Gastrocnemius medialis (tissue), 4 donors: Measurements from ENCODE around the gene PAQR6. TPM values are rescaled to one million over a fixed set of nuclear protein-coding genes. Genes with fewer than 3 reads are reported as not detected.

Experiments used
- ATAC-seq, 2 donors: fragments of 150-250 bp; one replicate each; pipeline ENCODE4 v1.9.1; 2016
- DNase-seq, 2 donors: peaks; one replicate each; pipeline ENCODE4 v3.0.0-alpha.2; 2019
- H3K27ac ChIP-seq, 4 donors: fragments of 200-600 bp; sonication (generic); 1 replicate in 1 of 4; 2 replicates in 3 of 4; pipeline ENCODE4 v1.5.1; 2016 to 2018; ENCODE audit warnings: mild to moderate bottlenecking in 2 of 4, moderate library complexity in 1 of 4
- H3K27me3 ChIP-seq, 3 donors: fragments of 200-600 bp; sonication (generic) in 2 of 3; 1 replicate in 1 of 3; 2 replicates in 2 of 3; pipeline versions ENCODE4 v1.5.1 to v1.6.0; 2016 to 2019; ENCODE audit warnings: mild to moderate bottlenecking in 1 of 3, moderate library complexity in 1 of 3
- H3K36me3 ChIP-seq, 2 donors: fragments of 200-600 bp; sonication (generic) in 1 of 2; one replicate each; pipeline ENCODE4 v1.5.1; 2017 to 2018
- H3K4me1 ChIP-seq, 2 donors: fragments of 200-600 bp; sonication (generic) in 1 of 2; one replicate each; pipeline ENCODE4 v1.5.1; 2016 to 2017; ENCODE audit warnings: mild to moderate bottlenecking in 2 of 2
- H3K4me3 ChIP-seq, 4 donors: fragments of 200-600 bp; sonication (generic) in 3 of 4; 1 replicate in 1 of 4; 2 replicates in 3 of 4; pipeline ENCODE4 v1.5.1; 2016 to 2019; ENCODE audit warnings: mild to moderate bottlenecking in 2 of 4
- H3K9me3 ChIP-seq, 3 donors: fragments of 200-600 bp; sonication (generic) in 2 of 3; 1 replicate in 1 of 3; 2 replicates in 2 of 3; pipeline ENCODE4 v1.5.1; 2016 to 2019
- POLR2A ChIP-seq, 2 donors: fragments of 450-650 bp; IDR thresholded peaks; one replicate each; pipeline ENCODE4 v1.6.1; 2017; ENCODE audit warnings: antibody characterized with exemption in 2 of 2, mild to moderate bottlenecking in 2 of 2, moderate library complexity in 2 of 2
- in situ Hi-C, 4 donors: fragments of 200-750 bp; cut with MboI; loops; one replicate each; pipeline versions ENCODE4 v1.15.0 to v1.8.0; 2017; ENCODE audit warnings: low sequenced_read_pairs in 4 of 4
- intact Hi-C: fragments of 100-400 bp; cut with DNase I; formaldehyde crosslinking; loops from one replicate; pipeline ENCODE4 v1.15.1; 2023; ENCODE audit warnings: low total_unique reads
- total RNA-seq, 4 donors: library from RNA; depleted of rRNA; stranded (reverse); fragments of >200 nt; gene quantifications; one replicate each; pipeline versions ENCODE4 v1.1.0 to v1.2.3, GENCODE V29; 2016
- TF ChIP-seq, protein P1 (sequence below), 5 experiments: fragments of 450-650 bp in 3 of 5; fragments of 200-600 bp in 2 of 5; sonication (generic) in 2 of 5; IDR thresholded peaks in 4 of 5; conservative IDR thresholded peaks in 1 of 5; 1 replicate in 4 of 5; 2 replicates in 1 of 5; pipeline ENCODE4 v1.5.1; 2016 to 2019; ENCODE audit warnings: antibody characterized with exemption in 5 of 5, mild to moderate bottlenecking in 3 of 5, moderate library complexity in 3 of 5

Gene PAQR6
- total RNA-seq, 4 donors from 2014 or later, result 0.16 to 0.46 TPM; not detected in 2

DNA sequence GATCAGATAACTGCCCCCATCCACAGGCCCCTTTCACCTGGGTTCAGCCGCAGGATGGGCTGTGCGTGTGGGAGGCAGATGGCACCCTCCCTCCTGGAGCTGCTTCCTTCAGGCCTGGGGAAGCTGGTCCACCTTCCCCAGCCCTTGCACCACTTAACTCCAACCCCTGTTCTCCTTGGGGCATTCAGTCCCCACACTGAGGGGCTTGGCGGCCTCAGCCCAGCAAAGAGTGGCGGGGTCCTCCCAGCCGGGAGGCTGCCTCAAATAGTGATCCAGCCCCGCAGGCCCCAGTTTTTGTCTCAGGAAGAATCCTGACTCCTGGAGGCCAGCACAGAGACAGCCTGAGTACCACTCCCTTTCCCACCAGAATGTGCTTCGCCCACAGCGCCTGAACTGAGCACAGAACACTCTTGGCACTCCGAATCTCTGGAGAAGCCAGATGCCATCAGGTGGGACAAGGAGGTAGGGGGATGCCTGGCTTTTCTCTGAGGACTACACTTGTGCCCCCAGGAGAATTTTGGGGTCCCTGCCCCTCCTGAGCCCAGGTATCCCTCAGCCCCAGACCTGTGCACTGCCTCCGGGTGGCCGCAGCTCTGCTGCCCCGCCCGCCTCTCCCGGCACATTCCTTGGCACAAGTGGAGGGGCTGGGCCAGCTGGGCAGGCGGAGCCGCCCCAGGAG, 936 bp downstream of the PAQR6 start:
- DNase-seq (peak in 1 of 2 donors; percentile 35), ATAC-seq (peak in 1 of 2 donors; percentile 19)
- no peak overlapping the region for H3K4me3 ChIP-seq
- TF ChIP-seq POLR2A (IDR thresholded peaks at IDR 0.05), result no peak
- TF ChIP-seq, protein P1, sequence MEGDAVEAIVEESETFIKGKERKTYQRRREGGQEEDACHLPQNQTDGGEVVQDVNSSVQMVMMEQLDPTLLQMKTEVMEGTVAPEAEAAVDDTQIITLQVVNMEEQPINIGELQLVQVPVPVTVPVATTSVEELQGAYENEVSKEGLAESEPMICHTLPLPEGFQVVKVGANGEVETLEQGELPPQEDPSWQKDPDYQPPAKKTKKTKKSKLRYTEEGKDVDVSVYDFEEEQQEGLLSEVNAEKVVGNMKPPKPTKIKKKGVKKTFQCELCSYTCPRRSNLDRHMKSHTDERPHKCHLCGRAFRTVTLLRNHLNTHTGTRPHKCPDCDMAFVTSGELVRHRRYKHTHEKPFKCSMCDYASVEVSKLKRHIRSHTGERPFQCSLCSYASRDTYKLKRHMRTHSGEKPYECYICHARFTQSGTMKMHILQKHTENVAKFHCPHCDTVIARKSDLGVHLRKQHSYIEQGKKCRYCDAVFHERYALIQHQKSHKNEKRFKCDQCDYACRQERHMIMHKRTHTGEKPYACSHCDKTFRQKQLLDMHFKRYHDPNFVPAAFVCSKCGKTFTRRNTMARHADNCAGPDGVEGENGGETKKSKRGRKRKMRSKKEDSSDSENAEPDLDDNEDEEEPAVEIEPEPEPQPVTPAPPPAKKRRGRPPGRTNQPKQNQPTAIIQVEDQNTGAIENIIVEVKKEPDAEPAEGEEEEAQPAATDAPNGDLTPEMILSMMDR (IDR thresholded peaks at IDR 0.05 in 4 of 5, conservative IDR thresholded peaks at IDR 0.05 in 1 of 5), result no peak
- peaks cover 7 to 10% of the 10 kb centered on the region in 2 donors for H3K4me1 ChIP-seq
- H3K27me3 ChIP-seq, result peaks cover 17 to 20% (median 20%) of the 10 kb centered on the region in 3 donors
- H3K36me3 ChIP-seq, result peaks cover 0 to 30% of the 10 kb centered on the region in 2 donors
- no peaks in the 10 kb centered on the region for H3K9me3 ChIP-seq
- intact Hi-C loops, result no loop called here
- in situ Hi-C loops, result no loop called here
- H3K27ac ChIP-seq, result no peak overlapping the region

DNA sequence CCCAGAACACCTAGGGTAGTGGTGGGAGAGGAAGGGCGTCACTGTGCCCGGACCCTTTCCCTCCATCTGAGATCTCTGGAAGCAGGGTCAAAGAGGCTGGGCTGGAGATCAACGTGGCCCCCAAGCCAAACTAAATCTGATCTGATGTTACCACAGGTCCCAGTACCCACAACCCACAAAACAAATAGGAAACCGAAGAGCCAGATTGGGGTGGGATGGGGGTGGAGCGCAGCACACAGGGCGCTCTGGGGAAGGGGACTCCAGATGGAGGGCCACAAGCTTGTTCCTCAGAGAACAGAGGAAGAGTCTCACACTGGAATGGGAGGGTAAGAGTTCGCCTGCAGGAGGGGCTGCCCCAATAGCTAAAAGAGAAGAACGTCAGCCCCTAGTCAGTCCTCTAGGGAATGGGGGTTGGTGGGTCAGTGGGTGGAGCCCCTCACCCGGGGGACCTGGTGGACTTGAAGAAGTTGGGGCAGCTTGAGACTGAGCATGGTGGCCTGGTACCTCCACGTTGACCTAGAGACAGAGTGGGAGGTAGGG, 1.5 kb downstream of the PAQR6 start:
- H3K4me3 ChIP-seq, result peak overlapping the region in 1 of 4 donors; percentile 28
- TF ChIP-seq POLR2A (IDR thresholded peaks at IDR 0.05), result no peak
- TF ChIP-seq, protein P1 (IDR thresholded peaks at IDR 0.05 in 4 of 5, conservative IDR thresholded peaks at IDR 0.05 in 1 of 5), result no peak
- H3K36me3 ChIP-seq, result peaks cover 0 to 24% of the 10 kb centered on the region in 2 donors
- H3K27me3 ChIP-seq, result peaks cover 17 to 20% (median 20%) of the 10 kb centered on the region in 3 donors
- in situ Hi-C loops (no loop called here), intact Hi-C loops (no loop called here)
- H3K9me3 ChIP-seq, result no peaks in the 10 kb centered on the region
- no peak overlapping the region for H3K27ac ChIP-seq
- DNase-seq (no peak), ATAC-seq (no peak)
- H3K4me1 ChIP-seq, result peaks cover 7 to 10% of the 10 kb centered on the region in 2 donors

DNA sequence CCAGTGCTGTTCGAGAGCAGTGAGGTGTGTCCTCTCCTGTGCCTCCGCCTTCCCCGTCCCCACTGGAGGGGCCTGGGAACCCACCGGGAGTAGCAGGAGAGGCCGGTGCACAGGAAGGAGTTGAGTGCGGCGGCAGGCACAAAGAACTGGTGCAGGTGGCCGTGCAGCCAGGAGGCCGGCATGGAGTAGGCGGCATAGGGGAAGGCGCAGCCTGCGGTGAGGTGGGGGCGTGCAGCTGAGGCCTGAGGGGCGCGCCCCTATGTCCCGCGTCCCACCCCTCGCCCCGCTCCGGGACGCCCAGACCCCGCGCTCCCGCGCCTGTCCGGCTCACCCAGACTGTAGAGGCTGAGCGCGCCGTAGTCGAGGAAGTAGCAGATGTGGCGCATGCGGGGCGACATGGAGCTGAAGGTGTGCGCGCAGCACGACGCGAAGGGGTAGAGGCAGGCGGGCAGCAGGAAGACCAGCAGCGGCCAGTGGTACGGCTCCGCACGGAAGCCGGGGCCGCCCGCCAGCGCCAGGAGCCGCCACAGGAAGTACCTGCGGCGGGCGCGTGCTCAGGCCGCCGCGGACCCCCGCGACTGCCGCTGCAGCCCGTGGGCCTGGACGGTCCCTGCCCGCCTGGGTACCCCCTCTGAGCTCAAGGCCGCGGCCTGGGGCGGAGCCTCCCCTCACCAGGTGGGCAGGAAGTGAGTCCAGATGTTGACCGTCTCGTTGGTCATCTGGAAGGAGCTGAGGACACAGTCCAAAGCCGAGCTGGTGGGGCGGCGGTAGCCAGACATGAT, 2.2 kb downstream of the PAQR6 start:
- intact Hi-C loops (no loop called here), in situ Hi-C loops (no loop called here)
- no peak for DNase-seq
- Histone ChIP-seq H3K4me3 (peak overlapping the region; percentile 13 to 31 (median 29)), H3K36me3 (peaks cover 0 to 23% of the 10 kb centered on the region in 2 donors), H3K4me1 (peaks cover 7 to 10% of the 10 kb centered on the region in 2 donors), H3K27ac (no peak overlapping the region), H3K9me3 (no peaks in the 10 kb centered on the region), H3K27me3 (peaks cover 17 to 20% (median 20%) of the 10 kb centered on the region in 3 donors)
- TF ChIP-seq, protein P1 (IDR thresholded peaks at IDR 0.05 in 4 of 5, conservative IDR thresholded peaks at IDR 0.05 in 1 of 5), result no peak
- no peak for TF ChIP-seq POLR2A (IDR thresholded peaks at IDR 0.05)
- ATAC-seq, result peak; percentile 10 to 15

DNA sequence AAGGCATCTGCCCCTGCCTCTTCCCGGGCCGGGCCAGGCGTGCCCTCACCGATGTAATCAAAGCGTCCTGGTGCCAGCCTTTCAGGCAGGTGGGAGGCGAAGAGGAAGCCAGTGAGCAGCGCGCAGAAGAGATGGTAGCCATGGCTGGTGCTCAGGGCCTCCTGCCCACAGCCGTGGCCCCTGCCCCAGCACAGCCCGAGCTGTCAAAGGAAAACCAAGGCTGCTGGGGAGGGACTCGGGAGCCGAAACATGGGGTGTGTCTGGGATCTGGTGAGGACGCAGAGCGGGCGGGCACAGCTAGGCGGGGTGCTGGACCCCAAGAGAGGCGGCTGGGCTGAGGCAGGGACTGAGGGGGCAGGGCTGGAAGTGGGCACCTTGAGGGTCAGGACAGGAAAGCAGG, 3.1 kb downstream of the PAQR6 start:
- intact Hi-C loops, result no loop called here
- no peak overlapping the region for H3K4me3 ChIP-seq

More for the DNA sequence above, 3.1 kb downstream of the PAQR6 start:
- Histone ChIP-seq H3K27me3 (peaks cover 17 to 20% (median 20%) of the 10 kb centered on the region in 3 donors), H3K36me3 (peaks cover 0 to 21% of the 10 kb centered on the region in 2 donors), H3K9me3 (no peaks in the 10 kb centered on the region), H3K4me1 (peaks cover 7 to 10% of the 10 kb centered on the region in 2 donors), H3K27ac (no peak overlapping the region)
- TF ChIP-seq, protein P1 (IDR thresholded peaks at IDR 0.05 in 4 of 5, conservative IDR thresholded peaks at IDR 0.05 in 1 of 5), result no peak
- no peak for TF ChIP-seq POLR2A (IDR thresholded peaks at IDR 0.05)
- ATAC-seq, result no peak
- in situ Hi-C loops, result no loop called here
- DNase-seq, result no peak
